Muscle layer of duodenum (tissue), 2 donors: ENCODE results near the gene ASXL1.
"Not testable (repeated sequence)": the region's sequence is repeated elsewhere in the genome, so short reads cannot be mapped to it uniquely, and the experiment has no call there.

Experiments used
- H3K27ac ChIP-seq: one replicate; pipeline ENCODE4 v1.7.0; 2013; ENCODE audit warnings: mild to moderate bottlenecking, low read length
- H3K27me3 ChIP-seq: one replicate; pipeline ENCODE4 v1.7.0; 2013; ENCODE audit warnings: low read depth, mild to moderate bottlenecking, control low read depth, low read length
- H3K36me3 ChIP-seq, 2 donors: one replicate each; pipeline ENCODE4 v1.7.0; 2013; ENCODE audit warnings: low read length in 2 of 2, control low read depth in 1 of 2, mild to moderate bottlenecking in 1 of 2; ENCODE audit not compliant: insufficient read depth in 2 of 2, control insufficient read depth in 1 of 2
- H3K4me1 ChIP-seq, 2 donors: one replicate each; pipeline ENCODE4 v1.7.0; 2013; ENCODE audit warnings: low read length in 2 of 2, mild to moderate bottlenecking in 2 of 2, control low read depth in 1 of 2, moderate library complexity in 1 of 2; ENCODE audit not compliant: insufficient read depth in 2 of 2, control insufficient read depth in 1 of 2
- H3K4me3 ChIP-seq, 2 donors: one replicate each; pipeline ENCODE4 v1.7.0; 2013; ENCODE audit warnings: low read length in 2 of 2, low read depth in 1 of 2, mild to moderate bottlenecking in 1 of 2
- H3K9me3 ChIP-seq, 2 donors: one replicate each; pipeline ENCODE4 v1.7.0; 2013; ENCODE audit warnings: low read length in 2 of 2, control low read depth in 1 of 2, mild to moderate bottlenecking in 1 of 2; ENCODE audit not compliant: control insufficient read depth in 1 of 2
- donor health status: healthy.

The ASXL1 gene

GRCh38 chr20:32357869-32358631, at the start of gene ASXL1:
Gene ASXL1 (plus strand): TSS chr20:32358331. CDS start chr20:32358776, 445 bp downstream.
- peaks cover 13 to 27% of the 10 kb centered on the region in 2 donors for H3K4me1 ChIP-seq
- H3K4me3 ChIP-seq, result peak within 1 kb of the TSS; percentile 82 to 98
- H3K36me3 ChIP-seq, result no peaks in the 10 kb centered on the region
- no peaks in the 10 kb centered on the region for H3K27me3 ChIP-seq
- H3K27ac ChIP-seq, result peak within 1 kb of the TSS; percentile 92
- no peaks in the 10 kb centered on the region for H3K9me3 ChIP-seq

GRCh38 chr20:32312718-32313424, 45.3 kb upstream of the ASXL1 start:
- Histone ChIP-seq H3K4me1 (no peaks in the 10 kb centered on the region), H3K4me3 (no peak overlapping the region), H3K36me3 (peaks cover 32 to 55% of the 10 kb centered on the region in 2 donors), H3K27me3 (no peaks in the 10 kb centered on the region), H3K27ac (no peak overlapping the region), H3K9me3 (no peaks in the 10 kb centered on the region)

GRCh38 chr20:32314768-32315167, 43.4 kb upstream of the ASXL1 start:
- no peaks in the 10 kb centered on the region for H3K4me1 ChIP-seq
- H3K4me3 ChIP-seq, result no peak overlapping the region
- no peak overlapping the region for H3K27ac ChIP-seq

GRCh38 chr20:32315399-32315798, 42.7 kb upstream of the ASXL1 start:
- no peaks in the 10 kb centered on the region for H3K9me3 ChIP-seq
- H3K27me3 ChIP-seq, result no peaks in the 10 kb centered on the region
- no peak overlapping the region for H3K27ac ChIP-seq
- no peaks in the 10 kb centered on the region for H3K4me1 ChIP-seq
- H3K4me3 ChIP-seq, result no peak overlapping the region
- H3K36me3 ChIP-seq, result peaks cover 24 to 59% of the 10 kb centered on the region in 2 donors

More at GRCh38 chr20:32314768-32315167, 43.4 kb upstream of the ASXL1 start:
- Histone ChIP-seq H3K36me3 (peaks cover 31 to 65% of the 10 kb centered on the region in 2 donors), H3K9me3 (no peaks in the 10 kb centered on the region), H3K27me3 (no peaks in the 10 kb centered on the region)

DNA sequence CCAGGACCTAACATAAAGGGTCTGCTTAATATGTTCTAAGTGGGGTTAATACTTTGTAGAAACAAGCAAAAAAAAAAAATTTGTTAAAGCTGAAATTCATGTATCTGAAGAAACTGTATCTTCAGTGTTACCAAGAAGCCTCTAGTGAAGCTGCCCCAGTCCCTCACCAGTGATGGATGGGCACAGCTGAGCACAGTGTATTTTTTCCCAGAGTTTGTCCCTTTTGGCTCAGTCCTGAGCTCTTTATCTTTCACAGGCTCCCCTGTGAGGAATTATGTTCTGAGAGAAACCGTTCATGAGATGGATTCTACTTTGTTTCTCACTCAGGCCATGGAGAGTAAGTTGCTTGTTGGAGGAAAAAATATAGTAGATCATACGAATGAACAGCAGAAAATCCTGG, 42.2 kb upstream of the ASXL1 start:
- Histone ChIP-seq H3K4me1 (no peaks in the 10 kb centered on the region), H3K4me3 (no peak overlapping the region), H3K27me3 (no peaks in the 10 kb centered on the region), H3K36me3 (peaks cover 19 to 57% of the 10 kb centered on the region in 2 donors), H3K27ac (no peak overlapping the region), H3K9me3 (no peaks in the 10 kb centered on the region)

DNA sequence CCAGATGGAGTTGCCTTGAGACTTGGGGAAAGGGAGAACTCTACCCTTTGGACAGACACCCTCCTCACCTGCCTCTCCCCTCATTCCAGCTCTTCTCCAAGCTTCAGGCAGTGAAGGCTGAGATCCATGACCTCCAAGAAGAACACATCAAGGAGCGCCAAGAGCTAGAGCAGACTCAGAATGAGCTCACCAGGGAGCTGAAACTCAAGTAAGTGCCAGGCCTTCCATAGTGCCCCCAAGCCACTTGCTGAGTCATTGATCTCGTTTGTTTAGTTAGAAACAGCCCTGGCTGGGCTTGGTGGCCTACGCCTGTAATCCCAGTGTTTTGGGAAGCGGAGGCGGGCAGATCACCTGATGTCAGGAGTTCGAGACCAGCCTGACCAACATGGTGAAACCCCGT, 41.5 kb upstream of the ASXL1 start:
- Histone ChIP-seq H3K27ac (no peak overlapping the region), H3K36me3 (peaks cover 18 to 56% of the 10 kb centered on the region in 2 donors), H3K4me1 (no peaks in the 10 kb centered on the region), H3K4me3 (no peak overlapping the region), H3K9me3 (no peaks in the 10 kb centered on the region), H3K27me3 (no peaks in the 10 kb centered on the region)

GRCh38 chr20:32319100-32319499, 39.0 kb upstream of the ASXL1 start:
- Histone ChIP-seq H3K9me3 (no peaks in the 10 kb centered on the region), H3K4me1 (no peaks in the 10 kb centered on the region), H3K36me3 (peaks cover 12 to 42% of the 10 kb centered on the region in 2 donors), H3K27me3 (no peaks in the 10 kb centered on the region), H3K4me3 (no peak overlapping the region), H3K27ac (no peak overlapping the region)

GRCh38 chr20:32320305-32320704, 37.8 kb upstream of the ASXL1 start:
- H3K4me3 ChIP-seq, result no peak overlapping the region
- no peaks in the 10 kb centered on the region for H3K27me3 ChIP-seq
- H3K27ac ChIP-seq, result no peak overlapping the region
- no peaks in the 10 kb centered on the region for H3K9me3 ChIP-seq
- no peaks in the 10 kb centered on the region for H3K4me1 ChIP-seq
- peaks cover 12 to 35% of the 10 kb centered on the region in 2 donors for H3K36me3 ChIP-seq

DNA sequence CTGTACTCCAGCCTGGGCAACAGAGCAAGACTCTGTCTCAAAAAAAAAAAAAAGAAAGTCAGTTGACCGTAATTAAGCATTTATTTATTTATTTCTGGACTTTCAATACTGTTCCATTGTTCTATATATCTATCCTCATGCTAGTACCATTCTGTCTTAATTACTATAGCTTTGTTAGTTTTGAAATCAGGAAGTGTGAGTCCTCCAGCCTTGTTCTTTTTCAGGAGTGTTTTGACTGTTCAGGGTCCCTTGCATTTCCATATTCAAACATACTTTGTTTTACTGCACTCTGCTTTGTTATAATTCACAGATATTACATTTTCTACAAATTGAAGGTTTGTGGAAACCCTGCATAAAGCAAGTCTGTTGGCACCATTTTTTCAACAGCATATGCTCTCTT, 36.7 kb upstream of the ASXL1 start:
- Histone ChIP-seq H3K36me3 (peaks cover 10 to 26% of the 10 kb centered on the region in 2 donors), H3K4me3 (no peak overlapping the region), H3K27ac (no peak overlapping the region), H3K27me3 (no peaks in the 10 kb centered on the region), H3K9me3 (no peaks in the 10 kb centered on the region), H3K4me1 (no peaks in the 10 kb centered on the region)

DNA sequence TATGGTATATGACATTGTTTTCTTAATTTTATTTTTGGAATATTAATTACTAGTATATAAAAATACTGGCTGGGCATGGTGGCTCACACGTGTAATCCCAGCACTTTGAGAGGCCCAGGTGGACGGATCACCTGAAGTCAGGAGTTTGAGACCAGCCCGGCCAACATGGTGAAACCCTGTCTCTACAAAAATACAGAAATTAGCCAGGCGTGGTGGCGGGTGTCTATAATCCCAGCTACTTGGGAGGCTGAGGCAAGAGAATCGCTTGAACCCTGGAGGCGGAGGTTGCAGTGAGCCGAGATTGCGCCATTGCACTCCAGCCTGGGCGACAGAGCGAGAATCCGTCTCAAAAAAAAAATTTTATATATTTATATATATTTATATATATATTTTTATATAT, 35.9 kb upstream of the ASXL1 start:
- H3K27ac ChIP-seq, H3K4me3 ChIP-seq, H3K27me3 ChIP-seq, H3K9me3 ChIP-seq, H3K4me1 ChIP-seq: not testable (repeated sequence)
- peaks cover 10 to 23% of the 10 kb centered on the region in 2 donors for H3K36me3 ChIP-seq

DNA sequence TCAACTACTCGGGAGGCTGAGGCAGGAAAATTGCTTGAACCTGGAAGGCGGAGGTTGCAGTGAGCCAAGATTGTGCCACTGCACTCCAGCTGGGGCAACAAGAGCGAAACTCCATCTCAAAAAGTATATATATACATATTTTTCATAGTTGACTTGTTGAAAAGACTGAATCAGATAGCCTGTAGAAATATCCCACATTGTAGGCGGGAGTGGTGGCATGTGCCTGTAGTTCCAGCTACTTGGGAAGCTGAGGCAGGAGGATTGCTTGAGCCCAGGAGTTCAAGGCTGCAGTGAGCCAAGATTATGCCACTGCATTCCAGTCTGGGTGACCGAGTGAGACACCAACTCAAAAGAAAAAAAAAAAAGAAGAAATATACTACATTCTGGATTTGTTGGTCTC, 34.4 kb upstream of the ASXL1 start:
- not testable (repeated sequence) for H3K4me3 ChIP-seq, H3K4me1 ChIP-seq, H3K9me3 ChIP-seq, H3K27ac ChIP-seq, H3K27me3 ChIP-seq
- H3K36me3 ChIP-seq, result peaks cover 11 to 16% of the 10 kb centered on the region in 2 donors
